GM10266 (cell line): Measurements from ENCODE around the gene USP22.
A peak's percentile ranks its signal among the peaks of the same experiment; 100 is the strongest.
"Not testable (repeated sequence)": the region's sequence is repeated elsewhere in the genome, so short reads cannot be mapped to it uniquely, and the experiment has no call there.

ENCODE experiments used
- DNase-seq: peaks from one replicate; pipeline ENCODE4 v3.0.0; 2012; ENCODE audit errors: extremely low spot score
- CTCF ChIP-seq: IDR thresholded peaks from 2 replicates; pipeline ENCODE4 v1.5.1; 2012; ENCODE audit warnings: mild to moderate bottlenecking, low read depth; ENCODE audit not compliant: control insufficient read depth, insufficient read depth; ENCODE audit errors: missing control alignments

The USP22 gene

GRCh38 chr17:21042458-21043295 is at the start of gene USP22:
Gene USP22, minus strand, starts transcription at chr17:21043011. Its CDS starts 176 bp downstream, at chr17:21042835.
- peak; percentile 94 for DNase-seq
- no peak for TF ChIP-seq CTCF

GRCh38 chr17:21090902-21091618 is 48.2 kb upstream of the USP22 start:
- no peak for DNase-seq
- no peak for TF ChIP-seq CTCF

- TF ChIP-seq CTCF, result no peak
- peak; percentile 38 for DNase-seq
Observed at GRCh38 chr17:21089933-21090901, 47.4 kb upstream of the USP22 start.

GRCh38 chr17:21089145-21089544 is 46.3 kb upstream of the USP22 start:
- TF ChIP-seq CTCF, result no peak
- no peak for DNase-seq

- no peak for DNase-seq
Observed at GRCh38 chr17:21085707-21086106, 42.9 kb upstream of the USP22 start.

GRCh38 chr17:21085280-21085679 is 42.5 kb upstream of the USP22 start:
- not testable (repeated sequence) for DNase-seq

More at GRCh38 chr17:21085707-21086106, 42.9 kb upstream of the USP22 start:
- TF ChIP-seq CTCF, result no peak

- no peak for TF ChIP-seq CTCF
- no peak for DNase-seq
Observed at GRCh38 chr17:21082001-21082436, 39.2 kb upstream of the USP22 start.
